ENCODE results near the gene CERS6. TPM values are rescaled to one million over a fixed set of nuclear protein-coding genes. Genes with fewer than 3 reads are reported as not detected.

Gene CERS6
- total and polyA plus RNA-seq, 2 of the 8 experiments (the other 6 are each of a cell fraction or from before 2014, with no cell fraction given) = 6.8 to 28.2 TPM

DNA sequence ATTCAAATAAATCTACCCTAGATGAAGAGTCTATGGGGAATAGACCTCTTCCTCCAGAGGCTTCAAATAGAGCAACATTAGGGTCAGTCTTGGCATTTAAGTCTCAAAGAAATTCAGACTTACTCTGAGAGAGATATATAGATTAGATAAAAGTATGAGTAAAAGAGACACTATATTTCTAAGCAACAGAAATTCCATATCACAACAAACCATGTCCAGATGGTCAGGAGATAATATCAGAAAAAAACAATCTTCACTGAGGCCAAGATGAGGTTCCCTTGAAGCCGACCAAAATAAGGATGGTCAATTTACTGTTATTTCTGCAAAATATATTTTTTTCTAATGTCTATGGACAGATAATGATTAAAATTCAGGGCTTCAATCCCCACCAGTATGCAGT, 257.3 kb downstream of the CERS6 start:
- ChIA-PET POLR2A (ENCODE audit: partially characterized antibody) (no interaction called here), CTCF (ENCODE audit: partially characterized antibody) (interaction anchor here (1.0 to 2.0 kb wide), 5 partner anchors 7 to 46 kb away, joined by 3 to 7 read pairs (median 3); no protein-coding TSS in a partner anchor)
- H2BK5ac ChIP-seq (ENCODE audit: low read depth, low read length) = no peak overlapping the region
- TF ChIP-seq SP1 (IDR thresholded peaks at IDR 0.05; ENCODE audit: low read depth, low read length) (no peak), HDAC2 (IDR thresholded peaks at IDR 0.05; ENCODE audit: borderline replicate concordance in 1 of 2, low read depth in 2 of 2, low read length in 2 of 2) (no peak), TBP (IDR thresholded peaks at IDR 0.05; ENCODE audit: low read depth, low read length) (no peak)
- no peak overlapping the region for H2BK15ac ChIP-seq (ENCODE audit: low read length)
- H3K27ac ChIP-seq (ENCODE audit: low read depth, low read length) = no peak overlapping the region
- H2BK12ac ChIP-seq (ENCODE audit: low read depth, low read length) = no peak overlapping the region
- no peaks in the 10 kb centered on the region for H3K79me2 ChIP-seq (ENCODE audit: control insufficient read depth in 1 of 2, insufficient read depth in 2 of 2, low read length in 2 of 2)
- no peak overlapping the region for H3K23ac ChIP-seq (ENCODE audit: insufficient read length)
- FAIRE-seq = no peak
- H3K4me1 ChIP-seq (replicated peaks in 1 of 4; ENCODE audit: control insufficient read depth in 3 of 4, insufficient read depth in 4 of 4, low read length in 3 of 4) = no peaks in the 10 kb centered on the region
- no peaks in the 10 kb centered on the region; the same call in 1 of the 2 replicates for H3K23me2 ChIP-seq (ENCODE audit: low read depth, low read length)
- no peak overlapping the region for H4K8ac ChIP-seq (ENCODE audit: extremely low read depth, insufficient read depth, low read length)
- H3K27me3 ChIP-seq (replicated peaks in 1 of 4; ENCODE audit: control insufficient read depth in 3 of 4, extremely low read depth in 1 of 4, insufficient read depth in 3 of 4, low read length in 3 of 4) = no peaks in the 10 kb centered on the region
- no peak overlapping the region for H3K56ac ChIP-seq (replicated peaks; ENCODE audit: insufficient read length, low read depth, low read length)
- no peak overlapping the region for H2BK120ac ChIP-seq (replicated peaks; ENCODE audit: low read depth, low read length)
- no peak overlapping the region for H2BK20ac ChIP-seq (ENCODE audit: low read length)
- H4K5ac ChIP-seq (ENCODE audit: insufficient read length, low read depth, low read length) = no peak overlapping the region
- no peaks in the 10 kb centered on the region for H3K79me1 ChIP-seq (ENCODE audit: low read depth, low read length)
- H2AK5ac ChIP-seq (ENCODE audit: low read depth, low read length) = no peak overlapping the region
- H3K4ac ChIP-seq (replicated peaks; ENCODE audit: insufficient read length, low read depth, low read length) = no peak overlapping the region
- no peak overlapping the region for H3K18ac ChIP-seq (ENCODE audit: extremely low read depth, low read length)
- H3K14ac ChIP-seq (ENCODE audit: insufficient read length) = no peak overlapping the region
- DNase-seq (ENCODE audit: low read depth in 1 of 2, low spot score in 2 of 2) = no peak
- H3K36me3 ChIP-seq (ENCODE audit: control insufficient read depth in 2 of 4, insufficient read depth in 4 of 4, low read length in 3 of 4) = no peaks in the 10 kb centered on the region; a peak in 1 of 8 replicates
- H3K9ac ChIP-seq (replicated peaks in 1 of 4; ENCODE audit: extremely low read depth in 1 of 4, low read depth in 3 of 4, low read length in 3 of 4) = no peak overlapping the region
- H3K4me3 ChIP-seq (ENCODE audit: extremely low read depth in 1 of 4, insufficient read depth in 2 of 4, low read depth in 3 of 4, low read length in 4 of 4) = no peak overlapping the region
- no peak overlapping the region for H2AFZ ChIP-seq (ENCODE audit: low read length)
- H4K91ac ChIP-seq (replicated peaks; ENCODE audit: insufficient read length, low read length) = no peak overlapping the region
- no peaks in the 10 kb centered on the region for H4K20me1 ChIP-seq (replicated peaks in 1 of 2; ENCODE audit: control insufficient read depth in 1 of 2, insufficient read depth in 2 of 2, low read length in 2 of 2)
- no peaks in the 10 kb centered on the region for H3K9me3 ChIP-seq (ENCODE audit: insufficient read depth in 2 of 2, low read depth in 1 of 2, low read length in 1 of 2)
- H3K4me2 ChIP-seq (ENCODE audit: insufficient read depth in 1 of 2, low read depth in 2 of 2, low read length in 2 of 2) = no peak overlapping the region
- WGBS, 2 experiments (ENCODE audit: extremely low coverage in 1 of 2, insufficient coverage in 1 of 2, insufficient read length in 1 of 2, insufficient replicate concordance in 2 of 2, low coverage in 1 of 2, low lambda C conversion rate in 2 of 2, missing lambda C conversion rate in 1 of 2) = 96% methylated on average over 1 of the region's 1 CpG; no CpG with 5 or more reads in 1 of the 2 experiments
